Mammary epithelial cell (primary cell): Measurements from ENCODE around the gene MORN4.

ENCODE experiments used
- EZH2 ChIP-seq: IDR thresholded peaks from 2 replicates; pipeline ENCODE4 v1.6.1; 2012; ENCODE audit warnings: low read length, inconsistent platforms, borderline replicate concordance
- TF ChIP-seq, protein P1 (sequence below), 2 donors: IDR thresholded peaks in 1 of 2; conservative IDR thresholded peaks in 1 of 2; 2 replicates each; pipeline ENCODE4 v1.5.1; 2011 to 2012; ENCODE audit warnings: inconsistent platforms in 2 of 2, low read length in 2 of 2, mild to moderate bottlenecking in 2 of 2, control low read depth in 1 of 2, low read depth in 1 of 2; ENCODE audit not compliant: insufficient read depth in 1 of 2; ENCODE audit errors: extremely low read depth in 1 of 2

DNA sequence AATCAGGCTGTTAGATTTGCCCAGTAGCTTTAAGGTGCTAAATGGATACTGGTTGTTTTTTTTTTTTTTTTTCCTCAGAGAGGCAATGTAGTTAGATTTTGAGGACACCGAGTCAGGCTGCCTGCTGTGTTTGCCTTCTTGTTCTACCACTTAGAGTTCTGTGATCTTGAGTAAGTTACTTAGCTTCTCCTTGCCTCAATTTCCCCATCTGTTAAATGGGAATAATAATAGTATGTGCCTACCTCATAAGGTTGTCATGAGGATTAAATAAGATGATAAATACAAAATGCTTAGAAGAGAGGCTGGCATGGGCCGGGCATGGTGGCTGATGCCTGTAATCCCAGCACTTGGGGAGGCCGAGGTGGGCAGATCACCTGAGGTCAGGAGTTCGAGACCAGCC, 14.6 kb downstream of the MORN4 start:
- TF ChIP-seq, protein P1, sequence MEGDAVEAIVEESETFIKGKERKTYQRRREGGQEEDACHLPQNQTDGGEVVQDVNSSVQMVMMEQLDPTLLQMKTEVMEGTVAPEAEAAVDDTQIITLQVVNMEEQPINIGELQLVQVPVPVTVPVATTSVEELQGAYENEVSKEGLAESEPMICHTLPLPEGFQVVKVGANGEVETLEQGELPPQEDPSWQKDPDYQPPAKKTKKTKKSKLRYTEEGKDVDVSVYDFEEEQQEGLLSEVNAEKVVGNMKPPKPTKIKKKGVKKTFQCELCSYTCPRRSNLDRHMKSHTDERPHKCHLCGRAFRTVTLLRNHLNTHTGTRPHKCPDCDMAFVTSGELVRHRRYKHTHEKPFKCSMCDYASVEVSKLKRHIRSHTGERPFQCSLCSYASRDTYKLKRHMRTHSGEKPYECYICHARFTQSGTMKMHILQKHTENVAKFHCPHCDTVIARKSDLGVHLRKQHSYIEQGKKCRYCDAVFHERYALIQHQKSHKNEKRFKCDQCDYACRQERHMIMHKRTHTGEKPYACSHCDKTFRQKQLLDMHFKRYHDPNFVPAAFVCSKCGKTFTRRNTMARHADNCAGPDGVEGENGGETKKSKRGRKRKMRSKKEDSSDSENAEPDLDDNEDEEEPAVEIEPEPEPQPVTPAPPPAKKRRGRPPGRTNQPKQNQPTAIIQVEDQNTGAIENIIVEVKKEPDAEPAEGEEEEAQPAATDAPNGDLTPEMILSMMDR (conservative IDR thresholded peaks at IDR 0.05 in 1 of 2, IDR thresholded peaks at IDR 0.05 in 1 of 2; ENCODE audit: extremely low read depth in 1 of 2, insufficient read depth in 1 of 2, low read depth in 1 of 2, low read length in 2 of 2) = no peak
- no peak for TF ChIP-seq EZH2
